Chondrocyte (in vitro differentiated cells): Measurements from ENCODE around the gene STOM. TPM values are rescaled to one million over a fixed set of nuclear protein-coding genes. Genes with fewer than 3 reads are reported as not detected.

ENCODE experiments used
- DNase-seq: peaks from one replicate; pipeline ENCODE4 v3.0.0; 2021; ENCODE audit warnings: mixed read lengths, low spot score
- H3K27ac Mint-ChIP-seq: one replicate; pipeline ENCODE4 v1.8.0; 2021; ENCODE audit warnings: mild to moderate bottlenecking, moderate library complexity, mixed read lengths; ENCODE audit not compliant: unreplicated experiment
- H3K27me3 Mint-ChIP-seq: 2 replicates; pipeline ENCODE4 v1.8.0; 2021; ENCODE audit warnings: low read depth, mixed read lengths
- H3K36me3 Mint-ChIP-seq: 2 replicates; pipeline ENCODE4 v1.8.0; 2021; ENCODE audit warnings: low read depth, mixed read lengths
- H3K4me1 Mint-ChIP-seq: 2 replicates; pipeline ENCODE4 v1.8.0; 2021; ENCODE audit warnings: low read depth, mild to moderate bottlenecking, mixed read lengths
- H3K4me3 Mint-ChIP-seq: one replicate; pipeline ENCODE4 v1.8.0; 2021; ENCODE audit warnings: mild to moderate bottlenecking, moderate library complexity, mixed read lengths; ENCODE audit not compliant: unreplicated experiment
- H3K9me3 Mint-ChIP-seq: 2 replicates; pipeline ENCODE4 v1.8.0; 2021; ENCODE audit warnings: low read depth, mixed read lengths
- total RNA-seq: library from RNA; stranded (reverse); gene quantifications from 3 replicates; pipeline ENCODE4 v1.2.1, GENCODE V29; 2021
- TF ChIP-seq, protein P1 (sequence below): fragments of 200-600 bp; sonication (generic); IDR thresholded peaks from 2 replicates; pipeline ENCODE4 v1.5.0; 2021; ENCODE audit warnings: antibody characterized with exemption, mild to moderate bottlenecking, moderate library complexity

Gene STOM
- total RNA-seq, 1 donor from 2014 or later: 83.6 TPM

GRCh38 chr9:121298689-121299466 lies 71.2 kb downstream of the STOM start:
- Mint-ChIP-seq H3K4me3 (peak overlapping the region; percentile 44), H3K27me3 (no peaks in the 10 kb centered on the region), H3K36me3 (peaks cover 18% of the 10 kb centered on the region), H3K9me3 (no peaks in the 10 kb centered on the region), H3K4me1 (peaks cover 50% of the 10 kb centered on the region), H3K27ac (peak overlapping the region; percentile 83)
- peak; percentile 60 for DNase-seq
- TF ChIP-seq, protein P1, sequence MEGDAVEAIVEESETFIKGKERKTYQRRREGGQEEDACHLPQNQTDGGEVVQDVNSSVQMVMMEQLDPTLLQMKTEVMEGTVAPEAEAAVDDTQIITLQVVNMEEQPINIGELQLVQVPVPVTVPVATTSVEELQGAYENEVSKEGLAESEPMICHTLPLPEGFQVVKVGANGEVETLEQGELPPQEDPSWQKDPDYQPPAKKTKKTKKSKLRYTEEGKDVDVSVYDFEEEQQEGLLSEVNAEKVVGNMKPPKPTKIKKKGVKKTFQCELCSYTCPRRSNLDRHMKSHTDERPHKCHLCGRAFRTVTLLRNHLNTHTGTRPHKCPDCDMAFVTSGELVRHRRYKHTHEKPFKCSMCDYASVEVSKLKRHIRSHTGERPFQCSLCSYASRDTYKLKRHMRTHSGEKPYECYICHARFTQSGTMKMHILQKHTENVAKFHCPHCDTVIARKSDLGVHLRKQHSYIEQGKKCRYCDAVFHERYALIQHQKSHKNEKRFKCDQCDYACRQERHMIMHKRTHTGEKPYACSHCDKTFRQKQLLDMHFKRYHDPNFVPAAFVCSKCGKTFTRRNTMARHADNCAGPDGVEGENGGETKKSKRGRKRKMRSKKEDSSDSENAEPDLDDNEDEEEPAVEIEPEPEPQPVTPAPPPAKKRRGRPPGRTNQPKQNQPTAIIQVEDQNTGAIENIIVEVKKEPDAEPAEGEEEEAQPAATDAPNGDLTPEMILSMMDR: no peak

DNA sequence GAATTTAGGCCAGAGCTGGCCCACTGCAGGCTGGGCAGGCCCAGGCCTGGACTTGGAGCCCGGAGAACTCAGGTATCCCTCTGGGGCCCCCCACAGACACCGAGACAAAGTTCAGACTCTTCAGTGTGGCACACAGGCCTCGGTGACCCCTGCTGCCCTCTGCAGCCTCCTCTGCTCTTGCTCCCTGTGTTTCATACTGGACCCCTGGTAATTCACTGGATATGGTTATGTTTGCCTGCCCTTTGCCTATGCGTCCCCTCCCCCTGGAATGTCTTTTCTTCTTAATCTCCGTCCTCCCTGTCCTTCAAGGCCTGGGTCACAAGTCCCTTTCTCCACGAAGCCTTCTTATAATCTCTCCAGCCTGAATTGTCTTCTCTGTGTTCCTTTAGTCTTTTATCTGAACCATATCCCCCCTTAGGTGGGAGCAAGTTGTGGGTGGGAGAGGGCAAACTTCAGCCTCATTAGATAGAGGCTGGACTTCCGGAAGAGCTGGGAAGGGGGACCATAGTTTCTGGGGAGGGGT lies 72.0 kb downstream of the STOM start:
- H3K4me3 Mint-ChIP-seq: no peak overlapping the region
- peak overlapping the region; percentile 83 for H3K27ac Mint-ChIP-seq

DNA sequence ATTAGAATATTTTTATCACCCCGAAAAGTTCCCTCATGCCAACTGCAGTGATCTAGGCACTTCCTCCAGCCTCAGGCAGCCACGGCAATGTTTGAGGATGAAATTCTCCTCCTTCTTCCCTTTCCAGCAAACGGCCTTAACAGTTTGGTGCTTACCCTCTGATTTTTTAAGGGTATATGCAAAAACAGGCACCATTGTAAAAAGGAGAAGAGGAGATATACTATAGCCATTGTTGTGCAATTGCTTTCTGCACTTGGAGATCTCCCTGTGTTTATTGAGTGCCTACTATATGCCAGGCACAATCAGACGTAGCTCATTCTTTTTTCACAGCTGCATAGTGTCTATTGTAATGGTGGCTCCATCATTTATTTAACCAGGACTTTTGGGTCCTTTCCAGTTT lies 72.7 kb downstream of the STOM start:
- Mint-ChIP-seq H3K27ac (no peak overlapping the region), H3K4me1 (peaks cover 50% of the 10 kb centered on the region), H3K27me3 (no peaks in the 10 kb centered on the region), H3K4me3 (no peak overlapping the region), H3K36me3 (peaks cover 15% of the 10 kb centered on the region), H3K9me3 (no peaks in the 10 kb centered on the region)
- DNase-seq: no peak
- TF ChIP-seq, protein P1: no peak

More for the DNA sequence above, 72.0 kb downstream of the STOM start:
- Mint-ChIP-seq H3K9me3 (no peaks in the 10 kb centered on the region), H3K27me3 (no peaks in the 10 kb centered on the region), H3K4me1 (peaks cover 50% of the 10 kb centered on the region), H3K36me3 (peaks cover 16% of the 10 kb centered on the region)
- TF ChIP-seq, protein P1: no peak
- peak; percentile 41 for DNase-seq

- Mint-ChIP-seq H3K4me1 (peaks cover 50% of the 10 kb centered on the region), H3K27ac (no peak overlapping the region), H3K4me3 (no peak overlapping the region), H3K36me3 (peaks cover 10% of the 10 kb centered on the region), H3K27me3 (no peaks in the 10 kb centered on the region), H3K9me3 (no peaks in the 10 kb centered on the region)
- DNase-seq: peak; percentile 59
- TF ChIP-seq, protein P1: no peak
Measured at GRCh38 chr9:121296213-121297127, 73.6 kb downstream of the STOM start.

DNA sequence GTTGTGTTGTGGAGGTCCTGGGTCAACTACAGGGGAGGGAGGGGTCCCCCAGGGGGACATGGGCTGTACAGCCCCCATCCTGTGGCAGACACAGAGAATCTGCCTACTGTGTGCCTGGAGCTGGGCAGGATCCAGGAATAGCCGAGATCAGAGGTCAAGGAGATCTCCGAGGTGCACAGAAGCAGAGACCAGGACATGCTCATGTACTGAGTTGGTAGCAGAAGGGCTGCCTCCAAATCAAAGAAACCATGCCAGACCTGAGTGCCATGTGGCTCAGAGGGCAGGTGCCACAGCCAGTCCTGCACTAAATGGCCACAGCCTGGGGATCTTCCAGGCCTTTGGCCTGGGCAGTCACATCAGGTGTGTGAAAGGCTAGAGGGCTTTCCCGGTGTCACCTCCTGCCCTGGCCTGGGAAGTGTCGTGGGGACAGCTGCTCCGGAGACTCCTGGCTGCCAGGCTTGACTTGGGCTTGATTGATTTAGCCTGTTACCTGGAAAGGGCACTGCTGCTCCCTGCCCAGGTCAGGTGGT lies 74.3 kb downstream of the STOM start:
- peaks cover 47% of the 10 kb centered on the region for H3K4me1 Mint-ChIP-seq
- H3K4me3 Mint-ChIP-seq: no peak overlapping the region
- DNase-seq: peak; percentile 57
- no peak overlapping the region for H3K27ac Mint-ChIP-seq
- TF ChIP-seq, protein P1: no peak
- H3K36me3 Mint-ChIP-seq: peaks cover 10% of the 10 kb centered on the region
- H3K9me3 Mint-ChIP-seq: no peaks in the 10 kb centered on the region
- no peaks in the 10 kb centered on the region for H3K27me3 Mint-ChIP-seq
